H1 (cell line): ENCODE results near the gene ZNF597. TPM values are rescaled to one million over a fixed set of nuclear protein-coding genes. Genes with fewer than 3 reads are reported as not detected.
A peak's percentile ranks its signal among the peaks of the same experiment; 100 is the strongest.

Source experiments
- CTCF ChIA-PET: fragments of 300-600 bp; sonication (Branson Sonifier 250); formaldehyde crosslinking; loops from one replicate; lab custom pipeline; 2021; ENCODE audit not compliant: partially characterized antibody; lab: Charles Lee
- POLR2A ChIA-PET: fragments of 300-600 bp; sonication (Branson Sonifier 250); formaldehyde crosslinking; loops from one replicate; lab custom pipeline; 2021; ENCODE audit warnings: inconsistent platforms; ENCODE audit not compliant: partially characterized antibody; lab: Charles Lee
- DNase-seq, 2 experiments: peaks; one replicate each; pipeline versions ENCODE4 v3.0.0 to v3.0.0-alpha.2; 2010 to 2022; ENCODE audit warnings: low spot score in 2 of 2, low read depth in 1 of 2, mixed read lengths in 1 of 2
- FAIRE-seq: peaks from 2 replicates; lab custom pipeline; 2011; peaks lifted over from hg19 to GRCh38; lab: Jason Lieb, UNC
- H2AFZ ChIP-seq: 2 replicates; pipeline ENCODE4 v1.8.1; 2012; ENCODE audit warnings: low read length, inconsistent platforms
- H2AK5ac ChIP-seq: 2 replicates; pipeline ENCODE4 v1.6.1; 2013; ENCODE audit warnings: low read depth, low read length
- H2BK120ac ChIP-seq: replicated peaks from 2 replicates; pipeline ENCODE3; 2013; ENCODE audit warnings: low read depth, low read length, inconsistent platforms
- H2BK12ac ChIP-seq: 2 replicates; pipeline ENCODE4 v1.6.1; 2013; ENCODE audit warnings: low read depth, low read length
- H2BK15ac ChIP-seq: 2 replicates; pipeline ENCODE4 v1.6.1; 2013; ENCODE audit warnings: low read length
- H2BK20ac ChIP-seq: 2 replicates; pipeline ENCODE4 v1.6.1; 2013; ENCODE audit warnings: low read length
- H2BK5ac ChIP-seq: 2 replicates; pipeline ENCODE4 v1.6.1; 2013; ENCODE audit warnings: low read depth, low read length
- H3K14ac ChIP-seq: 2 replicates; pipeline ENCODE4 v1.6.1; 2013; ENCODE audit warnings: inconsistent platforms; ENCODE audit not compliant: insufficient read length
- H3K18ac ChIP-seq: 2 replicates; pipeline ENCODE4 v1.6.1; 2013; ENCODE audit warnings: low read length; ENCODE audit errors: extremely low read depth
- H3K23ac ChIP-seq: 2 replicates; pipeline ENCODE4 v1.6.1; 2013; ENCODE audit warnings: inconsistent platforms; ENCODE audit not compliant: insufficient read length
- H3K23me2 ChIP-seq: 2 replicates; pipeline ENCODE4 v1.6.1; 2013; ENCODE audit warnings: low read depth, low read length
- H3K27ac ChIP-seq: 2 replicates; pipeline ENCODE4 v1.6.1; 2011; ENCODE audit warnings: low read depth, low read length, inconsistent platforms
- H3K27me3 ChIP-seq, 4 experiments: replicated peaks in 1 of 4; 1 replicate in 1 of 4; 2 replicates in 3 of 4; pipeline versions ENCODE4 v1.6.1 to v1.8.1; 2011 to 2013; ENCODE audit warnings: low read length in 3 of 4, mild to moderate bottlenecking in 3 of 4, inconsistent platforms in 2 of 4, mixed read lengths in 2 of 4, moderate library complexity in 1 of 4; ENCODE audit not compliant: control insufficient read depth in 3 of 4, insufficient read depth in 3 of 4; ENCODE audit errors: extremely low read depth in 1 of 4
- H3K36me3 ChIP-seq, 4 experiments: 2 replicates each; pipeline versions ENCODE4 v1.6.1 to v1.8.1; 2011 to 2013; ENCODE audit warnings: mild to moderate bottlenecking in 4 of 4, low read length in 3 of 4, moderate library complexity in 2 of 4, control low read depth in 1 of 4, inconsistent platforms in 1 of 4; ENCODE audit not compliant: insufficient read depth in 4 of 4, control insufficient read depth in 2 of 4
- H3K4ac ChIP-seq: replicated peaks from 2 replicates; pipeline ENCODE3; 2013; ENCODE audit warnings: low read length, low read depth, mixed read lengths, inconsistent platforms; ENCODE audit not compliant: insufficient read length
- H3K4me1 ChIP-seq, 4 experiments: replicated peaks in 1 of 4; 1 replicate in 1 of 4; 2 replicates in 3 of 4; pipeline versions ENCODE4 v1.6.1 to v1.8.1; 2011 to 2013; ENCODE audit warnings: low read length in 3 of 4, inconsistent platforms in 2 of 4, mixed read lengths in 1 of 4; ENCODE audit not compliant: insufficient read depth in 4 of 4, control insufficient read depth in 3 of 4
- H3K4me2 ChIP-seq, 2 experiments: 2 replicates each; pipeline versions ENCODE4 v1.6.1 to v1.8.1; 2011 to 2013; ENCODE audit warnings: low read depth in 2 of 2, low read length in 2 of 2, control low read depth in 1 of 2, inconsistent platforms in 1 of 2, mild to moderate bottlenecking in 1 of 2; ENCODE audit not compliant: insufficient read depth in 1 of 2
- H3K4me3 ChIP-seq, 4 experiments: fragments of 200-600, 300-600 bp in 1 of 4; sonication (generic), shearing (Covaris generic), sonication (Bioruptor Twin) in 1 of 4; 2 replicates each; pipeline versions ENCODE4 v1.5.1 to v1.8.1; 2011 to 2016; ENCODE audit warnings: low read length in 4 of 4, low read depth in 3 of 4, control low read depth in 2 of 4, inconsistent platforms in 2 of 4, mild to moderate bottlenecking in 2 of 4, mixed read lengths in 1 of 4, moderate library complexity in 1 of 4; ENCODE audit not compliant: insufficient read depth in 2 of 4; ENCODE audit errors: extremely low read depth in 1 of 4
- H3K56ac ChIP-seq: replicated peaks from 2 replicates; pipeline ENCODE3; 2013; ENCODE audit warnings: low read depth, mild to moderate bottlenecking, mixed read lengths, low read length, inconsistent platforms; ENCODE audit not compliant: insufficient read length
- H3K79me1 ChIP-seq: 2 replicates; pipeline ENCODE4 v1.6.1; 2013; ENCODE audit warnings: low read depth, low read length, control low read depth
- H3K79me2 ChIP-seq, 2 experiments: 2 replicates each; pipeline versions ENCODE4 v1.6.1 to v1.8.1; 2012 to 2013; ENCODE audit warnings: low read length in 2 of 2, mild to moderate bottlenecking in 2 of 2, inconsistent platforms in 1 of 2; ENCODE audit not compliant: insufficient read depth in 2 of 2, control insufficient read depth in 1 of 2
- H3K9ac ChIP-seq, 4 experiments: replicated peaks in 1 of 4; 1 replicate in 1 of 4; 2 replicates in 3 of 4; pipeline versions ENCODE4 v1.6.1 to v1.8.1; 2011 to 2013; ENCODE audit warnings: low read depth in 3 of 4, low read length in 3 of 4, control low read depth in 2 of 4, mild to moderate bottlenecking in 2 of 4, moderate library complexity in 2 of 4, inconsistent platforms in 1 of 4; ENCODE audit errors: extremely low read depth in 1 of 4
- H3K9me3 ChIP-seq, 2 experiments: 2 replicates each; pipeline versions ENCODE4 v1.6.1 to v1.8.1; 2012 to 2013; ENCODE audit warnings: mild to moderate bottlenecking in 2 of 2, moderate library complexity in 2 of 2, control low read depth in 1 of 2, inconsistent platforms in 1 of 2, low read depth in 1 of 2, low read length in 1 of 2, mixed read lengths in 1 of 2; ENCODE audit not compliant: insufficient read depth in 2 of 2
- H4K20me1 ChIP-seq, 2 experiments: replicated peaks in 1 of 2; 2 replicates each; pipeline versions ENCODE3 to v1.8.1; 2011 to 2013; ENCODE audit warnings: inconsistent platforms in 2 of 2, low read length in 2 of 2, mild to moderate bottlenecking in 1 of 2; ENCODE audit not compliant: insufficient read depth in 2 of 2, control insufficient read depth in 1 of 2
- H4K5ac ChIP-seq: 2 replicates; pipeline ENCODE4 v1.6.1; 2013; ENCODE audit warnings: low read length, low read depth, mixed read lengths, inconsistent platforms; ENCODE audit not compliant: insufficient read length
- H4K8ac ChIP-seq: 2 replicates; pipeline ENCODE4 v1.8.0; 2013; ENCODE audit warnings: mild to moderate bottlenecking, moderate library complexity, low read length, inconsistent platforms; ENCODE audit not compliant: insufficient read depth; ENCODE audit errors: extremely low read depth
- H4K91ac ChIP-seq: replicated peaks from 2 replicates; pipeline ENCODE3; 2013; ENCODE audit warnings: low read length, mixed read lengths, inconsistent platforms; ENCODE audit not compliant: insufficient read length
- BACH1 ChIP-seq: IDR thresholded peaks from 2 replicates; pipeline ENCODE4 v1.6.1; 2012; ENCODE audit warnings: low read length, improper control_type of control experiment
- CEBPB ChIP-seq: IDR thresholded peaks from 2 replicates; pipeline ENCODE4 v1.6.1; 2012; ENCODE audit warnings: low read depth, low read length
- KDM4A ChIP-seq: IDR thresholded peaks from one replicate; pipeline ENCODE4 v1.7.1; 2012; ENCODE audit warnings: low read depth, mild to moderate bottlenecking, moderate library complexity, low read length, inconsistent platforms; ENCODE audit not compliant: severe bottlenecking
- SIN3A ChIP-seq, 2 experiments: IDR thresholded peaks in 1 of 2; conservative IDR thresholded peaks in 1 of 2; 2 replicates each; pipeline ENCODE4 v1.6.1; 2011 to 2012; ENCODE audit warnings: low read length in 2 of 2, improper control_type of control experiment in 1 of 2, low read depth in 1 of 2, mild to moderate bottlenecking in 1 of 2
- SIRT6 ChIP-seq: IDR thresholded peaks from one replicate; pipeline ENCODE4 v1.7.1; 2012; ENCODE audit warnings: low read length, inconsistent platforms
- SIX5 ChIP-seq: IDR thresholded peaks from 2 replicates; pipeline ENCODE4 v1.6.1; 2011; ENCODE audit warnings: mild to moderate bottlenecking, low read depth, low read length
- SP4 ChIP-seq: IDR thresholded peaks from 2 replicates; pipeline ENCODE4 v1.6.1; 2012; ENCODE audit warnings: low read length, inconsistent platforms
- ZNF274 ChIP-seq: IDR thresholded peaks from 2 replicates; pipeline ENCODE4 v1.7.0; 2012; ENCODE audit warnings: low read length, borderline replicate concordance; ENCODE audit errors: extremely low read depth
- WGBS, 2 experiments: shearing (Covaris generic) in 1 of 2; methylation state at CpG; one replicate each; pipeline versions ENCODE4 v1.1.6 to v1.1.7; 2013 to 2015; ENCODE audit warnings: low lambda C conversion rate in 2 of 2, mixed read lengths in 2 of 2, inconsistent platforms in 1 of 2, low coverage in 1 of 2, missing lambda C conversion rate in 1 of 2; ENCODE audit not compliant: insufficient replicate concordance in 2 of 2, insufficient coverage in 1 of 2, insufficient read length in 1 of 2; ENCODE audit errors: extremely low coverage in 1 of 2, missing lambda C conversion rate in 1 of 2; 5-methylcytosine and 5-hydroxymethylcytosine counted together
- polyA plus RNA-seq, 7 experiments: library from polyadenylated mRNA; depleted of rRNA in 3 of 7; stranded (reverse) in 5 of 7; unstranded in 2 of 7; fragments of >200 nt in 5 of 7; fragments of 200-250 nt in 2 of 7; gene quantifications; 1 replicate in 5 of 7; 2 replicates in 1 of 7; 4 replicates in 1 of 7; pipeline versions ENCODE4 v1.2.1 to v1.2.3, GENCODE V29; 2011 to 2013; ENCODE audit warnings: missing spikeins in 2 of 7, mixed read lengths in 2 of 7
- total RNA-seq: library from RNA; stranded (reverse); fragmentation: NEBNext Ultra II Directional; extraction: Animal tissue kit (Norgen Biotek cat#: 25700); gene quantifications from 2 replicates; pipeline ENCODE4 v1.2.1, GENCODE V29; 2021
- TF ChIP-seq, protein P1 (sequence below): IDR thresholded peaks from 2 replicates; pipeline ENCODE4 v1.6.1; 2011; ENCODE audit warnings: low read depth, mild to moderate bottlenecking, low read length; ENCODE audit not compliant: insufficient read depth
- TF ChIP-seq, protein P2 (sequence below): IDR thresholded peaks from 2 replicates; pipeline ENCODE4 v1.6.1; 2012; ENCODE audit warnings: inconsistent platforms

Gene ZNF597
- total and polyA plus RNA-seq, 2 of the 8 experiments (the other 6 are each of a cell fraction or from before 2014, with no cell fraction given): 0.68 to 2.6 TPM

DNA sequence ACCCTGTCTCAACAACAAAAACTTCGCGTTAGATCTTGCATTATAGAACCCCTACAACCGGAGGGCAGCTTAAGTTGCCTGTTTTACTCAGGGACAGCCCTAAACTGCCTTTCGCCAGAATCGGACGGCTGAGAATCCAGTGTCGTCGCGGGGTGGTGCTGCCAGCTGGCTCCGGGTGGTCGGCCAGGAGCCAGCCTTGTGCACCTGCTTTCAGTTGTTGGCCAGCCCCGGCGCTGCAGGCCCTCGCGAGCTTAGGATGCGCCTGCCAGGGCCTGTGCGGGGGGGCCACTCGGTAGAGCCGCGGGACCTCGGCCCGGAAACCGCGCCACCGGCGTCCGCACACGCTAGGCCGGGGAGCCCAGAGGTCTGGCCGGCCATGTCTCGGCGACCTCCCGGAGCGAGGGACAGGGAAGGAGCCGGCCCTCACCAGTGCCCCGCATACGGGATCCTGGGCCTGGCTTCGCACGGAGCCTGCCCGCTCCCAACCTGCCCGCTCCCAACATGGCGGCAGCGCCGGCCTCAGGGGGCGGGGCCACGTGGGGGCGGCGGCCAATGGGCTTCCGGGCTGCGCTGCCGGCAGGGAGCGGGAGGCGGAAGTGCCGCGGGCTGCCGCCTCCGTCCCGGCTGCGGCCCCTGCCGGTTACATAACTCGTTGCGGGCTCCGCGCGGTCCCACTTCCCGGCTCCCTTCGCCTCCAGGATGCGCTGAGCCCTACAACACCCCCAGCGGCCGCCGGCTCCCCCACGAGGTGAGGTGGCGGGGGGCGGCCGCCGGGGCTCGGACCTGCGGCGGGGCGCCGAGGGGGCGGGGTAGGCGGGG, 14.3 kb upstream of the ZNF597 start:
- Histone ChIP-seq H3K9me3 (no peaks in the 10 kb centered on the region), H3K79me2 (peaks cover 12 to 44% of the 10 kb centered on the region in 2 experiments), H3K79me1 (peaks cover 2% of the 10 kb centered on the region; the same call in 1 of the 2 replicates), H3K14ac (no peak overlapping the region), H3K4me2 (peak overlapping the region; percentile 72), H2BK12ac (peak overlapping the region; percentile 95), H2BK20ac (no peak overlapping the region), H3K56ac (peak overlapping the region; percentile 71), H2BK5ac (peak overlapping the region; percentile 88; the same call in 1 of the 2 replicates), H3K23me2 (peaks cover 8% of the 10 kb centered on the region; the same call in 1 of the 2 replicates), H3K9ac (peak overlapping the region; percentile 80 to 94 (median 92)), H4K5ac (peak overlapping the region; percentile 83), H2BK120ac (no peak overlapping the region), H3K27me3 (no peaks in the 10 kb centered on the region), H3K36me3 (no peaks in the 10 kb centered on the region), H4K91ac (peak overlapping the region; percentile 0), H4K8ac (peak overlapping the region; percentile 99), H3K18ac (peak overlapping the region; percentile 81; the same call in 1 of the 2 replicates), H2BK15ac (peak overlapping the region; percentile 65; the same call in 1 of the 2 replicates), H2AK5ac (peak overlapping the region; percentile 67), H3K23ac (no peak overlapping the region), H3K4me1 (peaks cover 6 to 25% (median 17%) of the 10 kb centered on the region in 4 experiments; a peak in 6 of 7 replicates), H3K27ac (peak overlapping the region; percentile 98), H3K4ac (no peak overlapping the region), H2AFZ (no peak overlapping the region), H4K20me1 (peaks cover 8 to 13% of the 10 kb centered on the region in 2 experiments), H3K4me3 (peak overlapping the region; percentile 70 to 97 (median 86))
- no peak for FAIRE-seq
- peak; percentile 62 to 93 for DNase-seq
- ChIA-PET POLR2A (interaction anchor here (0.7 to 2.0 kb wide), 13 partner anchors 9 to 275 kb away, joined by 3 to 16 read pairs (median 6); partner anchors contain the start of genes C16orf90, CLUAP1, NAA60 and ZNF174), CTCF (no interaction called here)
- WGBS, 2 experiments: 3% methylated on average over 54 of the region's 83 CpGs; no CpG with 5 or more reads in 1 of the 2 experiments
- TF ChIP-seq ZNF274 (no peak), SIX5 (no peak), SIRT6 (no peak), BACH1 (no peak), CEBPB (peak; percentile 55; the same call in 1 of the 2 replicates), SP4 (peak; percentile 73; the same call in 1 of the 2 replicates), SIN3A (conservative IDR thresholded peaks at IDR 0.05 in 1 of 2, IDR thresholded peaks at IDR 0.05 in 1 of 2; ENCODE audit: low read depth in 1 of 2, low read length in 2 of 2) (peak; percentile 43 to 59; a peak in 1 of 4 replicates), KDM4A (peak; percentile 68)
- TF ChIP-seq, protein P1, sequence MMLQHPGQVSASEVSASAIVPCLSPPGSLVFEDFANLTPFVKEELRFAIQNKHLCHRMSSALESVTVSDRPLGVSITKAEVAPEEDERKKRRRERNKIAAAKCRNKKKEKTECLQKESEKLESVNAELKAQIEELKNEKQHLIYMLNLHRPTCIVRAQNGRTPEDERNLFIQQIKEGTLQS: peak; percentile 41; the same call in 1 of the 2 replicates
- TF ChIP-seq, protein P2, sequence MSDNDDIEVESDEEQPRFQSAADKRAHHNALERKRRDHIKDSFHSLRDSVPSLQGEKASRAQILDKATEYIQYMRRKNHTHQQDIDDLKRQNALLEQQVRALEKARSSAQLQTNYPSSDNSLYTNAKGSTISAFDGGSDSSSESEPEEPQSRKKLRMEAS: peak; percentile 86
